HG03469 (cell line): ENCODE results near the gene SPATA24.
"Not testable (repeated sequence)": the region's sequence is repeated elsewhere in the genome, so short reads cannot be mapped to it uniquely, and the experiment has no call there.

ENCODE experiments used
- ATAC-seq: cut with Tn5 transposase; IDR thresholded peaks from one replicate; pipeline ENCODE4 v1.9.1; 2021; ENCODE audit warnings: mild to moderate bottlenecking, moderate library complexity, moderate number of reproducible peaks; ENCODE audit not compliant: unreplicated experiment

Gene SPATA24

GRCh38 chr5:139395844-139396640 is 7.8 kb downstream of the SPATA24 start:
- no peak for ATAC-seq

DNA sequence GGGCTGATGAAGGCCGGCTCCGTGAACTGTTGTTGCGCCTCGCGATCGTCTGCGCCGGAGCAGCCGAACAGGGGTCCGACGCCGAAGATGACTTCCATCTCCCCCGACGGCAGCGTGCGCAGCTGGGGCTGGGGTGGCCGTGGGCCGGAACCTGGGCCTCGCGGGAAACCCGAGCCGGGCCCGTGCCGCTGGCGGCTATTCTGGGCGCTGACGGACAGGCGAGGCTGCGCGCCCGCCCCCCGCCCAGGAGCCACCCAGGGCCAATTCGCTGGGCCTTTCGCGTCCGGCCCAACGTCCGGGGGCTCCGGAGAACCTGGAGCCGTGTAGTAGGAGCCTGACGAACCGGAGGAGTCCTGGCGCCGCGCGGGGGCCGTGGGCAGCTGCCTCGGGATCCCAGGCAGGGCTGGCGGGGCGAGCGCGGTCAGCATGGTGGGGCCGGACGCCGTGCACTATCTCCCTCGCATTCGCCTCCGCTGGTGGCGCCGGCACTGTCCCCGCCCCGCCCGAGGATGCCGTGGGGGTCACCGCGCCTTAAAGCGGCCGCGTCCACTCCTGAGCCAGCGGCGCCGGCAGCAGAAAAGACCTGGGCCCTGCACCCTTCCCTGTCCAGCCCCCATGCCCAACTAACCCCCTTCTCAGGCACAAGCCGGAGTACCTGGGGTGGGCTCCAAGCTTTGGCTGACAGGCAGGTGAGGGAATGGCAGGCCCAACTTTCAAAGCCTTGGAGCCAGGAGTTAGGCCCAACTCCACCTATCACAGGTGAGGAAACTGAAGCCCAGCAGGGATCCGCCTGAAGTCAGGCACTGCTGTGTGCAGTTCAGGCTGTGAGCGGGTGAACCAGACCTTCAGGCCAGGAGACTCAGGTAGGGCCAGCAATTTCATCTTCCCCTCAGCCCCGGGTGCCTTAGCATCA is 9.0 kb downstream of the SPATA24 start, which contains the start of gene PROB1:
Gene PROB1 (minus strand): TSS at position 451 of the 913 bp plus-strand sequence. CDS start 23 bp downstream, at position 428.
- ATAC-seq: no peak

DNA sequence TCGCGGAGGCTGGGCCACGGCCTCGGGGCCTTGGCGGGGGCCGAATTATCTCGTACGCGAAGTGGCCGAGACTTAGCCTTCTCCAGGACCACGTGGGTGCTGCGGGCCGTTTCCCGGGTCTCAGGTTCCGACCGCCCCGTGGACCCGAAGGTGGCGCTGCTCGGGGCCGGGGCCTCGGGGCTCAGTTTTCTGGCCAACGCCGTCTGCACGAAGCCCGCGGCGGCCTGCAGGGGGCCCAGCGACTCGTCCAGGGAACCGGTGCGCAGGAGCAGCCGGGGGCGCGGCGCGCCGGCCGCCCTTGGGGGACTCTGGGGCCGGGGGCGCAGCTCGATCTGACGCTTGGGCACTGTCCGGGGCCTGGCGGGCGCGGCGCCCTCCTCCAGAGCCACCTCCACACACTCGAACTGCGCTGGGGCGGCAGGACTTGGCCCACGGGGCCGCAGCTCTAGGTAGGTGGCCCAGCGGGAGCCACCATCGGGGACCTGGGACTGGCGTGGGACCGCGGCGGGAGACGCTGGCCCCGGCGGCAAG is 9.7 kb downstream of the SPATA24 start:
- ATAC-seq: no peak

DNA sequence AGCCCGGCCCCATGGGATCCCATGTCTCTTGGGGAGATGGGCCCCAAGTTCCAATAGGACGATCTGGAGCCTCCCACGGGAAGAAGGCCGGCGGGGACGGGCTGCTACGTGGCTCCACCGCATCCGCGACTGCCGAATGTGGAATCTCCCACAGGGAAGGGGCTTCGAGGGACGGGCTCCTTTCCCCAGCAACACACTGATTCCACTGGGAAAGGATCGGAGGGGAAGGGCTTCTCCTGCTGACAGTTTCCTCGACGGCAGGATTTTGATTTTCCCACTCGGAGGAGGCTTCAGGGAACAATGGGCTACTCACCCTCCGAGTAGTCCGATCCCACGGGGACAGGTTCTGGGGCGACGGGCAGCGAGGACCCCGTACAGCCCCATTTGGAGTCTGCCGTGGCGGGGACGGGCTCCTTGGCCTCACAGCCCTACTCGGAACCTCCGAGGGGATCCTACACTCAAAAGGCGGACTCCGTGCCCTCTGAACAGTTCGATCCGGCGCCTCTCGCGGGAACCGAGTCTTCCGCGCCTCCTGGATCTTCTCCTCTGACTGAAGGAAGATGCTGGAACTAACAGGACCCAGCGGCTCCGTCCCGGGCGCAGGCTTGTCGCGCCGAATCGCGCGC is 10.3 kb downstream of the SPATA24 start:
- no peak for ATAC-seq

GRCh38 chr5:139392678-139393496 is 11.0 kb downstream of the SPATA24 start:
- ATAC-seq: no peak

- no peak for ATAC-seq
Measured at GRCh38 chr5:139392324-139392677, 11.6 kb downstream of the SPATA24 start.

- no peak for ATAC-seq
Measured at GRCh38 chr5:139391570-139392323, 12.1 kb downstream of the SPATA24 start.

DNA sequence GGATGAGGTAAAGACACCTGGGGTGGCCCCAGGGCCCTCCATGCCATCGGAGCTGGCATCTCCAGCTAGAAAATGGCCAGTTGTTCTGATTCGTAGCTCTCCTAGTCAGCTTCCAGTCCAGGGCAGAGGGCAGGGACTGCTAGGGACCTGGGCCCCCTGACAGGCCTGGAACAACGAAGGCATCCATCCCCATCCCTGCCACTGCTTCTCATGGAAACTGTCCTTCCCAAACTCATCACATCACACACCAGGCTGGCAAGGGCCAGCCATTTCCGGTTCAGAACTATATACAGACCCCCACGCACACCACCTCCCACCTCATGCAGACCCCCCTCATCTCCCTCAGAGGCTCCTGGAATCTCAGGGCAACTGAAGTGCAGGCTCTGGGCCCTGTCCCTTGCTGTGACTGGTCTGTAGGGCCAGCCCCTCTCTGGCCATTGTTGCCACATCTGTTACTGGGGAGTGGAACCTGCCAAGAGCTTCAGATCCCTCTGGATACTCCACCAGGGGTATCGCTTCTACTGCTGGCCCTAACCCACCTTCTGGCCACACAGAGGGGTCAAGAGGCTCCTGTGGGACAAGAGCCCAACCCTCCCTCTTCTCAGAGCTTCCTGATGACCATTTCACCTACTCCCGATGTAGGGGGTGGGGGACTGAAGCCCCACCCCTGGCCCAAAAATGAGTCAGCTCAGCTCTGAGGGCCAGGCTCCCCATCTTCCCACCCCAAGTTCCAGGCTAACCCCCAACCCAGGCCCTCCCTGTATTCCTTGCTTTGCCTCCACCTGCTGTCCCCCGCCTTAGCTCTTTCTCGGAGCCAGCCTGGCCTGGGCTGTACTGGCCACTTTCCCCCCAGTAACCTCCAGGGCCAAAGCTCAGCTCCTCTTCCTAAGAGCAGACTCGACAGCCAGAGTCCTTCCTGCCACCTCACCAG is 13.0 kb downstream of the SPATA24 start:
- no peak for ATAC-seq

DNA sequence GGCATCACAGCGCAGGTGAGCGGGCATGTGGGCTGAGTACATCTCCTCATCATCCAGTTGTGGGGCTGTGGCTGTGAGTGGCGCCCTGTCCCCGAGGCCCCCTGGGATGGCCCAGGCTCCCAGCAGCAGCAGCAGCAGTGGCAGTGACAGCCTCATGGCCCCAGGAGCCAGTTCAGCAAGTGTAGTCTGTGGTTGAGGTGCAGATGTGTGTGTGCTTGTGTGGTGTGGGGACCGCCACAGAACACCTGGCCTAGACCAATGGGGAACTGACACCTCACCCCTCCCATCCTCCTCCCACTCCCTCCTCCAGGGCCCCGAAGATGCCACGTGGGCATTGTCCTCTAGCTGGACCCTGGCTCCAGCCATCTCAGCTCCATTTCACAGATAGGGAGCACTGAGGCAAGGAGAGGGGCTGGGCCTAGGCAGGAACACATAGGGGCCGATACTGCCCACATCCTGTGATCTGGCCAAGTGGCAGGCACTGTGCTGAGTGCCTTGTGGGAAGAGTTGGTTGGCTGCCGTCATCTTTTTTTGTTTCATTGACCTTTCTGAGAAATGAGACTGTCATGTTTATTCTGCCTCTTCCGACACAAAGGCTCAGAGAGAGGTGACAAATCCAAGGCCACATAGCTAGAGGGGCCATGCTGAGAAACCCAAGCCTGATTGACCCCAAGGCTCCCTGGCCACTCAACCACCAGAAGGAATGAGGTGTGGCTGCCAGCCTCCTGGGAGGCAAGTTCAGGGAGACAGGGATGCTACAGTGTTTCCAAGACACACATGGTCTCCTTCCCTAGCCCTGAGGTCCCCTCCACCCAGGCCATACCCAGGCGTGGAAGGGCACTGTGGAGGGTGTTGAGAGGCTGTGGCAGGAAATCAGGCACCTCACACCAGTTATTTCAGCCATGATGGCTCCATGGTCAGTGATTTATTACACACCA is 13.9 kb downstream of the SPATA24 start, which contains the start of gene MZB1:
Gene MZB1 (minus strand): TSS at position 213 of the 938 bp plus-strand sequence. CDS start 57 bp downstream, at position 156.
- no peak for ATAC-seq

DNA sequence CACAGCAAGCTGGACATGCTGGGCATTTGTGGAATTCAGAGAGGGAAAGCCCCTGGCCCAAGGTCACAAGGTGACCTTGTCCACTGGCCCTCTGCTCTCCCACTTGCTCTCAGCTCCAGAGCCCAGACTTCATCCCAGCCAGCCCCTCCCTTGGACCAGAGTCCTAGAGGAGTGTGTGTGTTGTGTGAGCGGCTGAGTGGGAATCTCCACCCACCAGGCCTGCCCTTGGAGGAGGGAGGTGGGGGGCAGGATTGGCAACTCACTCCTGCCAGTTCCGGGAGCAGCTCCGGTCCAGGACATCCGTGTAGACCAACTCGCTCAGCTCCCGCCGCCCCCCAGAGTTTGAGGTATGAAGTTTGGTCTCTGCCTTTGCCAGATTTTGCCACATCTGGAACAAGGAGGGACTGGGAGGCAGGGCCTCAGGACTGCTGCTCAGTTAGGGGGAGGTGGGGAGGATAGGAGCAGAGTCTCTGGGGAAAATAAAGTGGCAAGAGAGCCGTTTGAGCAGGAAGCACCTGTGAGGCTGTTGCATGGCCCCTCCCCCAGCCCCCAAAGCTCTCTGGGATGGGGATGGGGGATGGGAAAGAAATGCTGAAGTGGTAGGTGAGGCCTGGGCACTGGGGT is 15.6 kb downstream of the SPATA24 start:
- no peak for ATAC-seq

GRCh38 chr5:139387611-139388197 is 16.2 kb downstream of the SPATA24 start:
- no peak for ATAC-seq

GRCh38 chr5:139386956-139387355 is 16.9 kb downstream of the SPATA24 start:
- ATAC-seq: not testable (repeated sequence)

DNA sequence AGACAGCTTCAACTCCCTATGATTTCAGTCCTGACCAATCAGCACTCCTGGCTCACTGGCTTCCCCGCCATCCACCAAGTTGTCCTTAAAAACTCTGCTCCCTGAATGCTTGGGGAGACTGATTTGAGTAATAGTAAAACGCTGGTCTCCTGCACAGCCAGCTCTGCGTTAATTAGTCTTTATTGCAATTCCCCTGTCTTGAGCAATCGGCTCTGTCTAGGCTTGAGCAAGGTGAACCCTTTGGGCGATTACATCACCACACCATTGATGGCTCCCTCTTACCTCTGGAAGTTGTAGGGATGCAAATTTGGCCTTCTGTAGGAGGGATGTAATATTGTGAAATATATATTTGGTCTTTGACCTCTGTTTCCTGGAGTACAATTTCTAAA is 17.8 kb downstream of the SPATA24 start:
- ATAC-seq: no peak

GRCh38 chr5:139385061-139386049 is 18.5 kb downstream of the SPATA24 start:
- no peak for ATAC-seq

DNA sequence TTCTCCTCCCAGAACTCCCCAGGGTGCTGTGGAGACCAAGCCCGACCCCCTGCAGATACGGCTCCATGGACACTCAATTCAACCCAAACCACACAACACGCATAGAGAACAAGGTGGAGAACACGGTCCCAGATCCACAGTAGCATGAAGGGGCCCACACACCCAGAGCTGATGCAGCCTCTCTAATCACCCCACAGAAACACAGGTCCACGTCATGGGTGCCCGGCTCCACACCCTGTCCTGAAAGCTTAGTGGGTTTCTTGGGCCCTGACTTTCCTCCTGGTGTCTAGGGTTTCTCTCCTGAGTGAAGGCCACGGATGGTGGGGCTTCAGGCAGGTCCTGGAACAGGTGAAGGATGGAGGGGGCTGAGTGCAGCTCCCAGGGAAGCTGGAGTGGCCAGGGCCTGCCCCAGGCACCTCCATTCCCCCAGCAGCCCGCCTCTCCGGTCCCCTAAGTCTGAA is 19.3 kb downstream of the SPATA24 start:
- no peak for ATAC-seq
